Activated CD8-positive, alpha-beta memory T cell treated with anti-CD3 and anti-CD28 coated beads for 4 hours (primary cell): ENCODE results near the gene HDAC6.
A peak's percentile ranks its signal among the peaks of the same experiment; 100 is the strongest.

Experiments
- DNase-seq, 2 donors: peaks; one replicate each; pipeline ENCODE4 v3.0.0-alpha.2; 2020; ENCODE audit warnings: low read depth in 2 of 2

The HDAC6 gene

DNA sequence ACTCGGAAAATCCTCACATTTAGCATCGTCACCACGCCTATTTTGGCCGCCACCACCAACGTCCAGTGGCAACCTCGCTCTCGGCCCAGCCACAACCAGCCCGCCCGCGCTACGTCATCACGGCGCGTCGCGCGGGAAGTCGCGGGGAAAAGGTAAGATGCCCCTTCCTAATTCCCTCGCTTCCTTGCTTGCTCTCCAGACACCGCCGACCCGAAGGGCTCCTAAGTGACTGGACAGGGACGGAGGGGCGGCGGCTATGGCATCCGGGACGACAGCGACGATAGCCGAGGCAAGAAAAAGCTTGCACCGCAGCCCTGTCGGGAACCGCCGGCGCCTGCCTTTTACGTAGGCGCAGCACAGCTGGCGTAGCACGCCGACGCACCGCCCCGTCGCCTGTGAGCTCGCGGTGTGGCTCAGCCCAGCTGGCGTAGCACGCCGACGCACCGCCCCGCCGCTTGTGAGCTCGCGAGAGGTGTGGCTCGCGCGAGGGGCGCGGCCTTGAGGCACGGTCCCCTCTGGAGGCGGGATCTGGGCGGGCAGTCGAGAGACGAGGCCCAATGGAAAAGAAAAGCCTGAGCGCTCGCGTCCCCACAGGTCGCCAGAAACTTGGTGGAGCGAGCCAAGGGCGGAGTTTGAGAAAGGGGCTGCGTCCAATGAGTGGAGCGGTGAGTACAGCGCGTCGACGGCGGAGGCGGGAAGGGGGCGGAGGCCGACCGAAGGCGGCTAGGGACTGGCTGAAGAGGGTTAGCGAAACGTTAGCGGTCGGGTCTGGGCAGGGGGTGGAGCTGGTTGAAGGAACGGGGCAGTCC, at the start of gene HDAC6:
Gene HDAC6 (plus strand): TSS at position 788 of the 809 bp plus-strand sequence. CDS start 626 bp downstream, outside the sequence.
- DNase-seq, result peak; percentile 84 to 90

DNA sequence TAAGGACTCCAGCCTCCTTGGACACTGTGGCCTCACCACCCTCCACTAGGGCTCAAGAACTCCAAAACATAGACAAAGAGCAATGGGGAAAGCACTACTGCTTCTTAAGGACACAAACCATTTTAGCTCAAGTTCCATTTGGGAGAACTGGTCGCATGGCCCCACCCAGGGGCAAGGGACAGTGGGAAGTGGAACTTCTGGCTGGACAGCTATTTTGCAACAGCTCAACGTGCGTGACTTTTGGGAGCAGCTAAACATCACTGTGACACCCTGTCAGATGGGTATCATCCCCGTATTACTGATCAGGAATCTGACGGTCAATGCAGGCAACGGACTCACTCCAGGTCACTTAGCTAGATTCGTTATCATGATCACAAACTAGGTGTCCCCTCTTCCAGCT, 49.4 kb upstream of the HDAC6 start:
- DNase-seq, result no peak

DNA sequence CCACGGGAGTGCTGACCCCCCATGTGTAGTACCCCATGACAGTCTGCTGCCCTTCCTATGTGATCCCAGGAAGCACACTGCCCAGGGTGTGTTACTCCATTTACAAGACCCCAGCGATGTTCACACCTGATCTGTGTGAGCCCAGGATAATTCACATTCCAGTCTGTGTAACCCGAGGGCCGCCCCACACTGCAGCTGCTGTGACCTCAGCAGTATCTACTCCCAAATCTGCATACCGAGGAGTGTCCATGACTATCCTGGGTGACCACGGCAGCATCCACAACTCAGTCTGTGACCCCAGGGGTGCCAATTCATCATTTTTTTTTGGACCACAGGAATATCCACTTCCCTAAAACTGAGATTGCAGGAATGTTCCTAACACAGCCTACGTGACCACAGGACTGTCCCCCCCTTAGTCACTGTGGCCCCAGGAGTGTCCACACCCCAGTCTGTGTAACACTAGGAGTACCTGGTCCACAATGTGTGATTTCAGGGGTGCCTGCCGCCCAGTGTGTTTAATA, 48.1 kb upstream of the HDAC6 start:
- no peak for DNase-seq

DNA sequence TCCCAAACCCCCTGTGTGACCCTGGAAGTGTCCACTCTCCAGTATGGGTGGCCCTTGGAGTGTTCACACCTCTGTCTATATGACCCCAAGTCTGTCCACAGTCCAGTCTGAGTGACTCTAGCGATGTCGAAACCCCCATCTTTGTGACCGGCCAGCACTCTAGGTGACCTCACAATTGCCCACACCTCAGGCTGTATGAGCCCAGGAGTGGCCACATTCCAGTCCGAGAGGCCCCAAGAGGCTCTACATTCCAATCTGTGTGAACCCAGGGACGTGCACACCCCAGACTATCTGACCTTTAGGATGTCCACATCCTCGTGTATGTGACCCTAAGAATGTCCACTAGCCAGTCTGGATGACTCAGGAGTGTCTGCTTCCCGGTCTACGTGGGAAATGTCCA, 47.6 kb upstream of the HDAC6 start:
- DNase-seq, result no peak

DNA sequence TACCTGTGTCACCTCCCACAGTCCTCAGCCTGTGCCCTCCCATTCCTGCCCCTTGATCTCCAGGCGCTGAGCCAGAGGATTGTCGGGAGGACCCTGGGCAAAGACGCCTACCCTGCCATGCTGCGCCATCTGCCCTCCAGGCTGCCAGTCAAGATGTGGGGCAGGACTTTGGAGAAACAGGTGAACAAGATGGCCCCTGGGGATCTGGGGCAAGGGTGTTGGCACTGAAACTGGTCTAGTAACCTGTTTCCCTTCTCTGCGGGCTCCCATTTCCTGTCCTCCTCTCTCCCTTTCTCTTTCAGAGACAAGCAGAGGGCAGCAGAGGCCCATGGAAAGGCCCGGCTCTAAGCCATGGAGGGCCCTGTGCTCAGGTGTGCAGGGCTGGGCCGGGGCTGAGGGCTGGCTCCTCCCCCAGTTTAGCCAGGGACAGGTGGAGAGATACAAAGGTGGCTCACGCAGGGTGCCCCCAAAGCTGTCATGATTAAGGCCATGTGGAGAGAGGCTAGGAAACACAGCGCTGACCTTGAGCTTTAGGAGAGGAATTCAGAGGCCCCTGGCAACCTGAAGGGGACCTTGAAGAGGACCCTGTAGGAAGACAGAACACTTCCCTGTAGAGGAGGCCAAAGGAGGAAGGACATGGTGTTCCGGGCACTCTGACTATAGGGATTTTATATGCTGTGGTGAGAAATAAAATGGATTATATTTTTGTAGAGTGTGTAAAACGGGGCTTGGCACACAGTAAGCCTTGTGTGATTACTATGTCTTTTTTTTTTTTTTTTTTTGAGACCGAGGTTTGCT, 40.0 kb upstream of the HDAC6 start, which contains the start of gene GLOD5:
Gene GLOD5 (plus strand): TSS at position 74 of the 798 bp plus-strand sequence. CDS start 44 bp downstream, at position 118.
- no peak for DNase-seq

DNA sequence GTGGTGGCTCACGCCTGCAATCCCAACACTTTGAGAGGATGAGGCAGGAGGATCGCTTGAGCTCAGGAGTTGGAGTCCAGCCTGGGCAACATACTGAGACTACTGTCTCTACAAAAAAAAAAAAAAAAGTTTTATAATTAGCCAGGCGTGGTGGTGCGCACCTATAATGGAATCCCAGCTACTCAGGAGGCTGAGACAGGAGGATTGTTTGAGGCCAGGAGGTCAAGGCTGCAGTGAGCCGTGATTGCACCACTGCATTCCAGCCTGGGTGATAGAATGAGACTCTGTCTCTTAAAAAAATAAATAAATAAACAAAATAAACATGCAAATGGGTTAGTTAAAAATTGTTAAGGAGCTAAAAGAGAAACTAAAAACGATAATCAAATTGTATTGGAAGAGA, 32.6 kb upstream of the HDAC6 start:
- no peak for DNase-seq

DNA sequence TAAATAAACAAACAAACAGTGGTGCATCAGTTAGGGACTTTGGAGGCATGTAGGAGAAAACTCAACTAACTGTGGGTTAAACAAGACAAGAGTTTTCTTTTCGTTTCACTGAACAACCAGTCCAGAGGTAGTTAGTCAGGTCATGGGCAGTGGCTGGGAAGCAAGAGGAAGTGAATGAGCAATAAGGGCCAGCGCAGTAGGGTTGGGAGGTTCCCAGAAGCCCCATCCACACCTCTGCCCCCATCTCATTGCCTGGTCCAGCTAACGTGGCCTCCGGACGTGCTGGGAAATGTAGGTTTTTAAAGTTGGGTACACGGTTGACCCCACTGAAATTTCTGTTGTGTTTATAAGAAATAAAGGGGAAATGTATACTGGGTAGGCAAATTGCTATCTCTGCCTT, 31.6 kb upstream of the HDAC6 start:
- no peak for DNase-seq

DNA sequence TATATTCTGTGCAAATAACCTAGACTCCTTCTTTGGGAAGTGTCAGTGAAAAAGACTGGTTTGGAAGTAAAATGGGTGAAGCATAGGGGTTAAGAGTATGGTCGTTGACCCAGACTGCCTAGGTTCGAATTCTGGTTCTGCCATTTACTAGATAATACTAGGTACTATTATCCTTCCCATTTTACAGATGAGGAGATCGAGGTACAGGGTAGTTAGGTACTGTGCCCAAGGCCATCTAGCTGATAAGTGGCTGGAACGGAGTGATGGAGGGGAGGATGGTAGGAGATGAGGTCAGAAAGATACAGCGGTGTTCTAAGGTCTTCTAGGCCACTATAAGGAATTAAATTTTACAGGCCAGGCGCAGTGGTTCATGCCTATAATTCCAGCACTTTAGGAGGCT, 29.3 kb upstream of the HDAC6 start:
- DNase-seq, result no peak

DNA sequence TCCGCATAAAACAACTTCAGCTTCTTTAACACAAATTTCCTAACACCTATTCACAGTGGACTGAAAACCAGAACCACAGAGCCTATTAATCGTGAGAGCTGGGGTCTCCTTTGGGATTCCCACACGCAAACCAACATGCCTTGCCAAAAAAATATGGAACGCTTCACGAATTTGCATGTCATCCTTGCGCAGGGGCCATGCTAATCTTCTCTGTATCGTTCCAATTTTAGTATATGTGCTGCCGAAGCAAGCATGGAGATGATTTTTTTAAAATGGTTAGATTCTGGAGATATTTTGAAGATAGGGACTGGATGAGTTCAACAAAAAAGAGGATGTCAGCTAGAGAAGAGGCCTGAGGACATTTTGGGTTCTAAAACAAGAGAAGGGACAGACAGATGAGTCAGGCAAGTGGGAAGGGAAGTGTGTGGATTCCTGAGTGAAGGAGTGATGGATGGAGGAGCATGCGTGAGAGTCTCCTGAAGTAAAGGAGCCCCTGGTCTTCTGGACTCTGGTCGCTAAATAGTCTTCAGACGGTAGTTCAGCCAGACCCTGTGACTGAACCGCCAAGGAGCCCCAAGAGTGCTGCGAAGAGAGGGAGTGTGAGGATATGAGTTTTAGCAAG, 24.9 kb upstream of the HDAC6 start:
- no peak for DNase-seq

DNA sequence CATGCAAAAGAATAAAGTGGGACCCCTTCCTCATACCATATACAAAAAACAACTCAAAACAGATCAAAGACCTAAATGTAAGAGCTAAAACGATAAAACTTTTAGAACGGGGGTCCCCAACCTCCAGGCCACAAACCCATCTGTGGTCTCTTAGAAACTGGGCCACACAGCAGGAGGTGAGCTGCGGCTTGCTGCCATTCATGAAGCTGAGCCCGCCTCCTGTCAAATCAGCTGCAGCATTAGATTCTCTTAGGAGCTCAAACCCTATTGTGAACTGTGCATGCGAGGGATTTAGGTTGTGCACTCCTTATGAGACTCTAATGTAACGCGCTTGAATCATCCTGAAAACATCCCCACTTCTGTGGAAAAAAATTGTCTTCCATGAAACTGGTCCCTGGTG, 22.5 kb upstream of the HDAC6 start:
- DNase-seq, result no peak

DNA sequence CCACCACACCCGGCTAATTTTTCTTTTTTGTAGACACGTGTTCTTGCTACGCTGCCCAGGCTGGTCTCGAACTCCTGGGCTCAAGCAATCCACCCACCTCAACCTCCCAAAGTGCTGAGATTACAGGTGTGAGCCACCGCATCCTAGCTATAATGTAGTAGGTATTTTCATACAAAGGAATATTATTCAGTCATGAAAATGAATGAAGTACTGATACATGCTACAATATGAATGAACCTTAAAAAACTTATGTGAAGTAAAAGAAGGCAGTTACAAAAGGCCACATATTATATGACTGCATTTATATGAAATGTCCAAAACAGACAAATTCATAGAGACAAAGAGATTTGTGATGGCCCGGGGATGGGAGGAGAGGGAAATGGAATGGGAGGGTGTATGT, 20.2 kb upstream of the HDAC6 start:
- no peak for DNase-seq

DNA sequence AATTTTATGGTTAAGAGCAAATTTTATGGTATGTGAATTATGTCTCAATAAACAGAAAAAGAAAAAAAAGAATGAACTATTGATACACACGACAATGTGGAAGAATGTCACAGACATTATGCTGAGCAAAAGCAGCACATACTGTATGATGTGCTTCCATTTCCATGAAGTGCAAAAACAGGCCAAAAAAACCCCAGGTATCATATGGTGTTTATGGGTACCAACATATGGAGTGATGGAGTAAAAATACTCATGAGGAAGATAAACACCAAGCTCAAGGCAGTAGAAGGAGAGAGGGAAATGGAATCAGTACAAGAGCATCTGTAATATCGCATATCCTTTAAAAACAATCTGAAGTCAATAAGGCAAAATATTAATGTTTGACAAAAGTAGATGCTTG, 19.7 kb upstream of the HDAC6 start:
- DNase-seq, result no peak

DNA sequence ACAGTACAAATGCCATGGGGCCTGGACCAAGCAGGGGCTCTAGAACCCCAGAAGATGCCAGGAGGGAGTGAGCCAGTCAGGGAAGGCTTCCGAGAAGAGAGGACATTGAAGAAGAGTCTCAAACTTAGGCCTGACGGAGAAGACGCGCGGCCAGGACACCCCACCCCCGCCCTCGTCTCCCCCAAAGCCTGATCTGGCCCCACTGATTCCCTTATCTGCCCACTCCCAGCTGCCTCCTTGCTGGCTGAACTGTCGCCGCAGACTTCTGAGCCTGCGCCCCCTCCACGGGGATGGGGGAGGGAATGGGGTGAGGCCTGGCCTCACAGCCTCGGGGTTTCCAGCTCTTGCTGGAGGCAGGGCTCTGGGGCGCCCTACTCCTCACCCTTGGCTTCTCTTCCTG, 19.1 kb upstream of the HDAC6 start:
- no peak for DNase-seq

DNA sequence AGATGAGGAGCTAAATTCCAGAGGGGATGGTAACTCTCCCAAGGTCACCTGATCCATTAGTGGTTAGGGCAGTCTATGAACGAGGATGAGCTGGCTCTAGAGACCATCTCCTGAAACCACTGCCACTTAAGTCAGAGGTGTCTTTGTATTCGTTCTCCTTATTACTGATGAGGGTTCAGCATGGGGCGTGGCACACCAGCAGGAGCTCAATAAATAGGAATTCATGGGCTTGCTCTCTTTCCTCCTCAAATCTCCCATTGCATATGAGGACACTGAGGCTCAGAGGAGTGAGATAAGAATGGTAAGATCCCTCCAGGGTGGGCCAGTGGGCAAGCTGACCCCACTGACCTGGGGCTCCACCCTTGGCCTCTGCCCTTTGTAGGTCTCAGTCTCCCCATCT, 17.1 kb upstream of the HDAC6 start:
- no peak for DNase-seq

DNA sequence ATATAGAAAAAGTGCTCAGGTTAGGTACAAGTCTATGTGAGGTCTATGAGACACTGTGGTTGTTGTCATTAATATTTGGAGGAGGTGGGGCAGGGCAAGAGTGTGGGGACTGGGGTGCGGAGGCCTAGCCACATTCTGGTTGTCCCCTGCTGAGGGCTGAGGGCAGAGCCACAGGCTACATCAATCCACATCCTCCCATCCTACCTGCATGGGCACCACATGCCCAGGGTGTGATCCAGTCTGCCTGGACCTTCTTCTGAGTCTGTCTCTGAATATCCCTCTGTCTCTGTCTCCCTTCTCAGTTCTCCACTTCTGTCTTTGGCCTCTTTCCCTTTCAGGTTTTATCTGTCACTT, 16.7 kb upstream of the HDAC6 start:
- DNase-seq, result no peak

DNA sequence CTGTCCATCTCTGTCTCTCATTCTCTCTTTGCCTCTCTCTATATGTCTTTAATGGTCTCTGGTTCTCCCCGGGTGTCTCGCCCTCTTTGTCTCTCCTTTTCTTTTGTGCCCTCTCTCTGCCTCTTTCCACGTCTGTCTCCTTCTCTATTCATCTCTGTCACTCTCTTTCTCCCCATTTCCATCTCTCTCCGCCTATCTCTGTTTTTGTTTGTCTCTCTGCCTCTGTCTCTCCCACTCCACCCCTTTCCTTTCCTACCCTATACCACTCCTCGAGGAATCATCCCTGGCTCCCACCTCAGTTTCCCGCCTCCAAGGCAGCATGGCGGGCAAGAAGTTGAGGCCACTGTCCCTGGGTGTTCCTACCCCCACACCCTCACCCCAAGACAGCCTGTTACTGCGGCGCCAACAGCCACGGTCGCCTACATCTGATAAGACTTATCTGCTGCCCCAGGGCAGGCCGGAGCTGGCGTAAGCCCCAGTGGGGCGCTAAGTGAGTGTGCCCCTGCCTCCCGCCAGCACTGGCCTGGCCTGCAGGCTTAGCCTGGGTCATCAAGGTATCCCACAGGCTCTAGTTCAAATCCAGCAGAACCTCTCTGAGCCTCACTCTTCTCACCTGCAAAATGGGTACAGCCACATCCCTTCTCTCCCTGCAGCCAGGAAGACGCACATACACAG, 16.2 kb upstream of the HDAC6 start:
- no peak for DNase-seq

DNA sequence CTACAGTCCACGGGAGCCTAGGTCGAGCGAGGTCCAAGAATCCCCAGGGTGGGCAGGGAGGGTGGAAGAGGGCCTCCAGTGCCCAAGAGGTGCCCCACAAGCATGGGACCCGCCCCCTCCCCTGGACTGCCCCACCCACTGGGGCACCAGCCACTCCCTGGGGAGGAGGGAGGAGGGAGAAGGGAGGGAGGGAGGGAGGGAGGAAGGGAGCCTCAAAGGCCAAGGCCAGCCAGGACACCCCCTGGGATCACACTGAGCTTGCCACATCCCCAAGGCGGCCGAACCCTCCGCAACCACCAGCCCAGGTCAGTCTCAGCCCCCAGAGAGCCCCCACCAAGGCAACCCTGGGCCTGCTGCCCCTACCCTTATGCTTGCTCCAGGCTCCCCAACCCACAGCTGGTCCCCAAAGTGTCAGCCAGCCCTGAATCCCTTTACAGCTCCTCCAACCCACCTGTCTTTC, 15.5 kb upstream of the HDAC6 start, which contains the start of gene GATA1:
Gene GATA1 (plus strand): TSS at position 250 of the 460 bp plus-strand sequence. CDS start 4,520 bp downstream, outside the sequence.
- no peak for DNase-seq

DNA sequence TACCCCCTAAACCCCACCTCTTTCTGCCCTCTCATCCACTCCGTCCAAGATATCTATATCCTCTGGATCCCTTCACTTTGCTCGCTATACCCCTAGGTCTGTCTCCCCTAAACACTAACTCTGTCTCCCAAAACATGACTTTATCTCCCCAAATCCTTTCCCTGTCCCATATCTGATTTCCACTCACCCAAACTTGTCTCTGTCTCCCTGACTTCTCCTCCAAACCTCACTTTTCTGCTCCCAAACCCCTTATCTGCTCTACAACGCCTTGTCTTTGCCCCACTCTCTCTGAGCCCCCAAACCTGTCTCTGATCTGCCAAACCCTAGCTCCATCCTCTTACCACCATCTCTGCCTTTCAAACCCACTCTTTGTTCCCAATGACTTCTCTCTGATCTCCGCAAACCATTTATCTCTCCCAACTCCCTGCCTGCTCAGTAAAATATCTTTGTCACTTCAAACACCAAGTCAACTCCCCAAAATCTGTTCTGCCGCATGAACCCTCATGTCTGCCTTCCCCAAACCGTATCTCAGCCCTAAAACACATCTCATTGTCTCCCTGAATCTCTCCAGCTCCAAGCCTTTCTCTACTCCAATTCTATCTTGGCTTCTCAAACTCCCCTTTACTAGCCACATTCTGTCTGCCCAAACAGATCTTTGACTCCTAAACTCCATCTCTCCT, 14.9 kb upstream of the HDAC6 start:
- no peak for DNase-seq

DNA sequence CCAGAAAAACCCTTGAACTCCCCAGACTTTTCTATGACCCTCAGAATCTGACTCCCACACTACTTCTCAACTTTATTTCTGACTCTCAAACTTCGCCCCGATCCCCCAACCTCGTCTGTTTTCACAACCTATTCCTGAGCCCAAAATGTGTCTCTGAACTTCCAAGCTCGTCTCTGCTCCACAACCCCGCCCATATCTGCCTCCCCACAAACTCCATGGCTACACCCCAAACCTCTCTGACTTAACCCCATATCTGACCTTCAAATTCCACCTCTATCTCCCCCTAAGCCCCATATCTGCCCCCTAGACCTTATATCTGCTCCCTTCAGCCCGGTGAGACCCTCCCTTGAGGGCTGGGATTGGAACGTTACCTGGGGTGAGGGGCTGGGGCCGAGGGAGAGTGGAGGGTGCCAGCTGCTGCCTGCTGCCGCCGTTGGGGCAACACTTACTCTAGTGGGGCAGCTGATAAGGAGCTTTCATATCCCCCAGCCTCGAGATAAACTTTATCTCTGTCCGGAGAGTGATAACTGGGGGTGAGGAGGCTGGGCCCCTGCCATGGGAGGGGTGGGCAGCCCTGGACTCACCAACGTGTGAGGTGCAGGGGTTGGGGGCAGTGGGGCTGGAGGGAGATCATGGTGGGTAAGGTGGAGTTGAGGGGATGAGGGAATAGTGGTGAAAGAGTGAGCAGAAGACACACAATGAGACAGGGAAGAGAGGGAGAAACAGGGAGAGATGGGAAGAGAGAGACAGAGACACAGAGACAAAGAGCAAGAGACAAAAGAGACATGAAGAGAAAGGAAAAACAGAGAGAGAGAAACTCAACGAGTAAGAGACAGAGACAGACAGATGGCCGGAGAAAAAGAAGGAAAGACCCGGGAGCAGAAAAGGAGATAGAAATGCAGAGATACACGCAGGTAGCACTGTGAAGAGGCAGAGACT, 14.1 kb upstream of the HDAC6 start:
- no peak for DNase-seq
